H1 (cell line): Measurements from ENCODE around the gene ACSL3. TPM values are rescaled to one million over a fixed set of nuclear protein-coding genes. Genes with fewer than 3 reads are reported as not detected.

ENCODE experiments used
- ASH2L ChIP-seq: fragments of 200-600, 300-600 bp; sonication (generic); IDR thresholded peaks from one replicate; pipeline ENCODE4 v1.7.1; 2017; ENCODE audit warnings: low read length
- BRCA1 ChIP-seq: IDR thresholded peaks from 2 replicates; pipeline ENCODE4 v1.6.1; 2012; ENCODE audit warnings: low read depth, low read length, improper control_type of control experiment
- CBX8 ChIP-seq: fragments of 300-800, 300-1000 bp; sonication (generic); IDR thresholded peaks from 2 replicates; pipeline ENCODE4 v1.7.1; 2016; ENCODE audit warnings: low read depth, low read length, borderline replicate concordance
- CEBPB ChIP-seq: IDR thresholded peaks from 2 replicates; pipeline ENCODE4 v1.6.1; 2012; ENCODE audit warnings: low read depth, low read length
- EGR1 ChIP-seq: IDR thresholded peaks from 2 replicates; pipeline ENCODE4 v1.6.1; 2011; ENCODE audit warnings: low read depth, low read length, borderline replicate concordance
- GABPA ChIP-seq: IDR thresholded peaks from 2 replicates; pipeline ENCODE4 v1.6.1; 2011; ENCODE audit warnings: mild to moderate bottlenecking, low read length, moderate library complexity, borderline replicate concordance; ENCODE audit not compliant: insufficient read depth
- HDAC2 ChIP-seq, 2 experiments: fragments of 300-600 bp in 1 of 2; sonication (generic) in 1 of 2; IDR thresholded peaks; 2 replicates each; pipeline ENCODE4 v1.6.1; 2011 to 2012; ENCODE audit warnings: low read depth in 2 of 2, low read length in 2 of 2, mild to moderate bottlenecking in 2 of 2, moderate library complexity in 2 of 2, borderline replicate concordance in 1 of 2, inconsistent platforms in 1 of 2
- KDM4A ChIP-seq: IDR thresholded peaks from one replicate; pipeline ENCODE4 v1.7.1; 2012; ENCODE audit warnings: low read depth, mild to moderate bottlenecking, moderate library complexity, low read length, inconsistent platforms; ENCODE audit not compliant: severe bottlenecking
- KDM5A ChIP-seq: fragments of 200-600 bp; IDR thresholded peaks from 2 replicates; pipeline ENCODE4 v1.7.1; 2012; ENCODE audit warnings: mild to moderate bottlenecking, low read length, inconsistent platforms, mixed read lengths
- POLR2A ChIP-seq, 2 experiments: IDR thresholded peaks; 1 replicate in 1 of 2; 2 replicates in 1 of 2; pipeline ENCODE4 v1.6.1; 2011; ENCODE audit warnings: low read depth in 2 of 2, low read length in 2 of 2, mild to moderate bottlenecking in 2 of 2; ENCODE audit errors: control extremely low read depth in 1 of 2
- RBBP5 ChIP-seq: IDR thresholded peaks from 2 replicates; pipeline ENCODE4 v1.7.1; 2012; ENCODE audit warnings: low read depth, mild to moderate bottlenecking, inconsistent platforms, low read length, moderate library complexity, borderline replicate concordance
- RFX5 ChIP-seq: IDR thresholded peaks from 2 replicates; pipeline ENCODE4 v1.6.1; 2011; ENCODE audit warnings: low read depth, low read length, improper control_type of control experiment, borderline replicate concordance
- RNF2 ChIP-seq: fragments of 200-900, 300-1000 bp; sonication (generic); IDR thresholded peaks from 2 replicates; pipeline ENCODE4 v1.7.1; 2016; ENCODE audit warnings: borderline replicate concordance, low read depth, mild to moderate bottlenecking, antibody characterized with exemption, low read length; ENCODE audit not compliant: poor library complexity, severe bottlenecking; ENCODE audit errors: missing control alignments
- RXRA ChIP-seq: IDR thresholded peaks from 2 replicates; pipeline ENCODE4 v1.6.1; 2011; ENCODE audit warnings: low read depth, mild to moderate bottlenecking, low read length, moderate library complexity; ENCODE audit not compliant: insufficient read depth
- SP2 ChIP-seq: IDR thresholded peaks from 2 replicates; pipeline ENCODE4 v1.6.1; 2012; ENCODE audit warnings: mild to moderate bottlenecking, low read length, inconsistent platforms
- SRF ChIP-seq: IDR thresholded peaks from 2 replicates; pipeline ENCODE4 v1.6.1; 2011; ENCODE audit warnings: mild to moderate bottlenecking, low read depth, low read length, moderate library complexity
- SUZ12 ChIP-seq: fragments of 200-600 bp; sonication (generic); IDR thresholded peaks from 2 replicates; pipeline ENCODE4 v1.6.1; 2012; ENCODE audit warnings: mild to moderate bottlenecking, inconsistent platforms, low read length, moderate library complexity, mixed read lengths
- TAF1 ChIP-seq: IDR thresholded peaks from 2 replicates; pipeline ENCODE4 v1.6.1; 2011; ENCODE audit warnings: mild to moderate bottlenecking, low read depth, low read length
- USF2 ChIP-seq: IDR thresholded peaks from 2 replicates; pipeline ENCODE4 v1.6.1; 2011; ENCODE audit warnings: low read length, improper control_type of control experiment
- polyA plus RNA-seq, 7 experiments: library from polyadenylated mRNA; depleted of rRNA in 3 of 7; stranded (reverse) in 5 of 7; unstranded in 2 of 7; fragments of >200 nt in 5 of 7; fragments of 200-250 nt in 2 of 7; gene quantifications; 1 replicate in 5 of 7; 2 replicates in 1 of 7; 4 replicates in 1 of 7; pipeline versions ENCODE4 v1.2.1 to v1.2.3, GENCODE V29; 2011 to 2013; ENCODE audit warnings: missing spikeins in 2 of 7, mixed read lengths in 2 of 7
- total RNA-seq: library from RNA; stranded (reverse); fragmentation: NEBNext Ultra II Directional; extraction: Animal tissue kit (Norgen Biotek cat#: 25700); gene quantifications from 2 replicates; pipeline ENCODE4 v1.2.1, GENCODE V29; 2021
- TF ChIP-seq, protein P1 (sequence below), 3 experiments: IDR thresholded peaks; 1 replicate in 2 of 3; 2 replicates in 1 of 3; pipeline versions ENCODE4 v1.5.1 to v1.6.1; 2011; ENCODE audit warnings: low read length in 3 of 3, mild to moderate bottlenecking in 3 of 3, inconsistent platforms in 2 of 3, low read depth in 1 of 3, moderate library complexity in 1 of 3; ENCODE audit not compliant: insufficient read depth in 1 of 3; ENCODE audit errors: control extremely low read depth in 1 of 3

Gene ACSL3
- total and polyA plus RNA-seq, 2 of the 8 experiments (the other 6 are each of a cell fraction or from before 2014, with no cell fraction given), result 37.5 to 98.1 TPM

- peak; percentile 83 for TF ChIP-seq USF2
- TF ChIP-seq SUZ12, result no peak
- TF ChIP-seq RFX5, result no peak
- TF ChIP-seq KDM4A, result peak; percentile 22
- peak; percentile 96 to 97 for TF ChIP-seq POLR2A (IDR thresholded peaks at IDR 0.05; ENCODE audit: control extremely low read depth in 1 of 2, low read depth in 2 of 2, low read length in 2 of 2)
- TF ChIP-seq CEBPB, result no peak
- TF ChIP-seq CBX8, result no peak
- TF ChIP-seq TAF1, result peak; percentile 99
- TF ChIP-seq RBBP5, result peak; percentile 95
- no peak for TF ChIP-seq BRCA1
- TF ChIP-seq SRF, result 0 out of 2 replicates have a peak, but pooled peaks have one; percentile 1
- TF ChIP-seq, protein P1, sequence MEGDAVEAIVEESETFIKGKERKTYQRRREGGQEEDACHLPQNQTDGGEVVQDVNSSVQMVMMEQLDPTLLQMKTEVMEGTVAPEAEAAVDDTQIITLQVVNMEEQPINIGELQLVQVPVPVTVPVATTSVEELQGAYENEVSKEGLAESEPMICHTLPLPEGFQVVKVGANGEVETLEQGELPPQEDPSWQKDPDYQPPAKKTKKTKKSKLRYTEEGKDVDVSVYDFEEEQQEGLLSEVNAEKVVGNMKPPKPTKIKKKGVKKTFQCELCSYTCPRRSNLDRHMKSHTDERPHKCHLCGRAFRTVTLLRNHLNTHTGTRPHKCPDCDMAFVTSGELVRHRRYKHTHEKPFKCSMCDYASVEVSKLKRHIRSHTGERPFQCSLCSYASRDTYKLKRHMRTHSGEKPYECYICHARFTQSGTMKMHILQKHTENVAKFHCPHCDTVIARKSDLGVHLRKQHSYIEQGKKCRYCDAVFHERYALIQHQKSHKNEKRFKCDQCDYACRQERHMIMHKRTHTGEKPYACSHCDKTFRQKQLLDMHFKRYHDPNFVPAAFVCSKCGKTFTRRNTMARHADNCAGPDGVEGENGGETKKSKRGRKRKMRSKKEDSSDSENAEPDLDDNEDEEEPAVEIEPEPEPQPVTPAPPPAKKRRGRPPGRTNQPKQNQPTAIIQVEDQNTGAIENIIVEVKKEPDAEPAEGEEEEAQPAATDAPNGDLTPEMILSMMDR (IDR thresholded peaks at IDR 0.05; ENCODE audit: control extremely low read depth in 1 of 3, insufficient read depth in 1 of 3, low read depth in 1 of 3, low read length in 3 of 3), result peak; percentile 2 to 8 (median 2); a peak in 2 of 4 replicates
- no peak for TF ChIP-seq RNF2
- peak; percentile 91; the same call in 1 of the 2 replicates for TF ChIP-seq RXRA
- 0 out of 2 replicates have a peak, but pooled peaks have one; percentile 23 for TF ChIP-seq KDM5A
- TF ChIP-seq HDAC2 (IDR thresholded peaks at IDR 0.05; ENCODE audit: borderline replicate concordance in 1 of 2, low read depth in 2 of 2, low read length in 2 of 2), result 0 out of 4 replicates have a peak, but pooled peaks of 1 of the 2 experiments have one; percentile 56
- TF ChIP-seq ASH2L, result peak; percentile 90
- TF ChIP-seq SP2, result no peak
- TF ChIP-seq EGR1, result 0 out of 2 replicates have a peak, but pooled peaks have one; percentile 60
- no peak for TF ChIP-seq GABPA
Measured at GRCh38 chr2:222860740-222861410, at the start of gene ACSL3 (continued).
